ENCODE measurements around the gene SND1.
"Not testable (repeated sequence)": the region's sequence is repeated elsewhere in the genome, so short reads cannot be mapped to it uniquely, and the experiment has no call there.

The SND1 gene

DNA sequence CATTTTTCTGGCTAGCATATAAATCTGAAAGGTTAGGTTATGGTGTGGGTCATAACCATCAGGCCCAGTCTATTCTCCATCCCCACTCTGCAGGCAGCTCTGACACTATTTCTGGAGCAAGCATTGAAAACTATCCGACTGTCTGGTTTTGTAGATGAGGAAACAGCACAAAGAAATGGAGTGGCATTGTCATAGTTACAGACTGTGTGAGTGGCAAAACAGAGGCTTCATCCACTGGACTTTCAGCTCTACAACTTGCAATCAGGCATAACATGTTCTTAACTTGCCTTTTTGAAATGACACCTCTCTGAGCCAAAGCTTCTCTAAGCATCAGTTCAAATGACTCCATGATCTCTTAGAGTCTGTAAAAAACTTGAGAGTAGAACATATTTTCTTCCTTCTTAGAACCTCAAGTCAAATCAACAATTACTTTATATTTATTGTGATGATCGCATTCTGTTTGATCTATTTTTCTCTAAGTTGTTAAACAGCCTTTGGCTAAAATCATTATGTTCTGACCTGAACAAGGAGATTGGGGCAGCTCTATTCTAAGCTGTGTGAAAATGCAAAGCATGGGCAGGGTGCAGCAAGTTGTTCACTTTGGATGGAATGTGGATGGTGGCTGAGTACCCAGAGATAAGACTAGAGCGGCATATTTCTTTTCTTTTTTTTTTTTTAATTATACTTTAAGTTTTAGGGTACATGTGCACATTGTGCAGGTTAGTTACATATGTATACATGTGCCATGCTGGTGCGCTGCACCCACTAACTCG lies 310.8 kb downstream of the SND1 start:
- peaks cover 46% of the 10 kb centered on the region for H3K36me3 Mint-ChIP-seq (ENCODE audit: low read depth)
- peaks cover 7% of the 10 kb centered on the region for H3K4me1 Mint-ChIP-seq (ENCODE audit: low read depth)

DNA sequence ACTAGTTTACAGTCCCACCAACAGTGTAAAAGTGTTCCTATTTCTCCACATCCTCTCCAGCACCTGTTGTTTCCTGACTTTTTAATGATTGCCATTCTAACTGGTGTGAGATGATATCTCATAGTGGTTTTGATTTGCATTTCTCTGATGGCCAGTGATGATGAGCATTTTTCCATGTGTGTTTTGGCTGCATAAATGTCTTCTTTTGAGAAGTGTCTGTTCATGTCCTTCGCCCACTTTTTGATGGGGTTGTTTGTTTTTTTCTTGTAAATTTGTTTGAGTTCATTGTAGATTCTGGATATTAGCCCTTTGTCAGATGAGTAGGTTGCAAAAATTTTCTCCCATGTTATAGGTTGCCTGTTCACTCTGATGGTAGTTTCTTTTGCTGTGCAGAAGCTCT lies 311.9 kb downstream of the SND1 start:
- not testable (repeated sequence) for H3K4me1 Mint-ChIP-seq (ENCODE audit: low read depth); H3K27me3 Mint-ChIP-seq; H3K27ac Mint-ChIP-seq; H3K4me3 Mint-ChIP-seq
- Mint-ChIP-seq H3K9me3 (peaks cover 10% of the 10 kb centered on the region), H3K36me3 (ENCODE audit: low read depth) (peaks cover 53% of the 10 kb centered on the region)

More for the DNA sequence above, 310.8 kb downstream of the SND1 start:
- no peaks in the 10 kb centered on the region for H3K27me3 Mint-ChIP-seq
- no peak overlapping the region for H3K4me3 Mint-ChIP-seq
- H3K27ac Mint-ChIP-seq: no peak overlapping the region
- H3K9me3 Mint-ChIP-seq: peaks cover 10% of the 10 kb centered on the region

DNA sequence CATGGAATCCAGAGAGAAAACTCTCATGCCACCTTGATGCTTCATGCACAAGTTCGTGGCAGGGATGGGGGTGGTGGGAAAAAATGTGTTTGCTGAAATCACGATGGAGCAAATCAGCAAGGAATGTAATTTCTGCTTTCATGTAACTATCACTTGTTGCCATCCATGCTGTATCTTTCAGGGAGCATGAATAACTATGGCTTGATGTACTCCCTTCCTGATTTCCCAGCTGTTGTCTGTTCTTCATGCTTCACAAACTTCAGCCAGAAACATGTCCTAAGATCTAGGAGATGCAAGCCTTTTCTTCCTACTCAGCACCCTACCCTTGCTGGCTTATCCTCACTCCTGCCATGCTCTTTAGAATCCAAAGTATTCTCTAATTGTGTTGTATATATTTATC lies 315.3 kb downstream of the SND1 start:
- Mint-ChIP-seq H3K4me3 (no peak overlapping the region), H3K27me3 (no peaks in the 10 kb centered on the region), H3K36me3 (ENCODE audit: low read depth) (peaks cover 31% of the 10 kb centered on the region), H3K9me3 (peaks cover 8% of the 10 kb centered on the region), H3K4me1 (ENCODE audit: low read depth) (no peaks in the 10 kb centered on the region), H3K27ac (no peak overlapping the region)

DNA sequence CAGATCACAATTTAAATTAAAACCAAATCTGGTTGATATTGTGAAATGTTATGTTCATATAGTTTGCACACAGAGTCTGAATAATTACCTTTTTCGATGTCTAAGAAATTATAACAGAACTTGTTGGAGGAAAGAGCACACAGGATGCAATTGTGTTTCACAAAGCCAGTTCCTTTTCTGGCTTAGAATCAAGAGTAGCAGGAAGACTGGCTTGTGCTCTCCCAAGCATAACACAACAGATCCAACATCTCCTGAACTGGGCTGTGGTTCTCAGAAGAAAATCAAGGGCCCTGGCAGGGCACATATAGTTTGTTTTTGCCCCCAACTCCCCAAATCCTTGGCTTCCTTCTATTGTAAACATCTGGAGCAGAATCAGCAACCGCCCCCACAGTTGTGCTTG lies 316.6 kb downstream of the SND1 start:
- Mint-ChIP-seq H3K4me3 (no peak overlapping the region), H3K9me3 (no peaks in the 10 kb centered on the region), H3K27me3 (no peaks in the 10 kb centered on the region), H3K27ac (no peak overlapping the region), H3K4me1 (ENCODE audit: low read depth) (no peaks in the 10 kb centered on the region), H3K36me3 (ENCODE audit: low read depth) (peaks cover 31% of the 10 kb centered on the region)

DNA sequence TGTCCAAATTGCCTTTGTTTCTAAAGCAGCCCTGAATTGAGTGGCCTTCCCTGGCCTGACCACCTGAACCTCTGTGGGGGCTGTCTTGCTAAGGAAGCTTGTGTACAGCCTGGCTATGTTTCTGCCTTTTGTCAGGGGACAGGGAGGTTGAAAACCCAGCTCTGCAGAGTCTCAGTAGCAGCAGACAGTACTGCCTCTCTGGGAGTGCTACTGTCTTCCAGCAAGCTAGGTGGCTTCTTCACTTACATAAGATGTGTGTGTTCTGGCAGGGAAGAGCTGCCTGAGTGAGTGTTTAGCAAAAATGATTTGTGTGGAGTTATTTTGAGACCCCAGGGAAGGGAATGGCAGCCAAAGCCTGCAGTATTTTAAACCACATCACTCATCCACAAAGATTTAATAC lies 321.8 kb downstream of the SND1 start:
- H3K9me3 Mint-ChIP-seq: peaks cover 21% of the 10 kb centered on the region
- H3K27me3 Mint-ChIP-seq: no peaks in the 10 kb centered on the region
- no peak overlapping the region for H3K4me3 Mint-ChIP-seq
- H3K36me3 Mint-ChIP-seq (ENCODE audit: low read depth): peaks cover 68% of the 10 kb centered on the region
- H3K4me1 Mint-ChIP-seq (ENCODE audit: low read depth): peaks cover 5% of the 10 kb centered on the region
- no peak overlapping the region for H3K27ac Mint-ChIP-seq

DNA sequence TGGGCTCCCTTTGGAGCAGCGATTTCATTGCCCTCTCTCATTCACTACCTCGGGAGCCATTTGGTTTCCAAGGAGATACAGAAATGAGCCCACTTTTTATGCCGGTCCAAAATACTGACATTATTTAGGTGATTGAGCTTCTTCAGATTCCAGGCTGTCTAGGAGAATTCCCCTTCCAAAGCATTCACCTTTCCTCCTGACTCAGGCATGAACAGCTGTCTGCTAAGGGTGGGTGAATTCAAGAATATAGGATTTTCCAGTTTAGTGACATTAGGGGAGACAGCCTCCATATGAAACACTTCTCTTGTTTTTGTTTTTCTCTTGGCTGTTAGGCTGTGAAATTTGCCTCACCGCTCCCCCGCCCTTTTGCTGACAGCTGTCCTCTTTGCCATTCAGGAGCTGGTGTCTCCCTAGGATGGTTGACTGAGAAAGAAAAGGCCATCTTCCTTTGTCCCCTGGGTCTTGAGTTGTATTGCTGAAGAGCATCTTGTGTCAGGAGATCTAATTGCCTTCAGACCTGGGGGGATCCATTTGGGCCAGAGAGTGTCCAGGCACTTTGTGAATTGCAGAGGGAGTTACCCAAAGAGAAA lies 322.5 kb downstream of the SND1 start:
- Mint-ChIP-seq H3K4me3 (no peak overlapping the region), H3K27me3 (no peaks in the 10 kb centered on the region), H3K27ac (no peak overlapping the region), H3K4me1 (ENCODE audit: low read depth) (peaks cover 8% of the 10 kb centered on the region), H3K9me3 (peaks cover 21% of the 10 kb centered on the region), H3K36me3 (ENCODE audit: low read depth) (peaks cover 72% of the 10 kb centered on the region)

DNA sequence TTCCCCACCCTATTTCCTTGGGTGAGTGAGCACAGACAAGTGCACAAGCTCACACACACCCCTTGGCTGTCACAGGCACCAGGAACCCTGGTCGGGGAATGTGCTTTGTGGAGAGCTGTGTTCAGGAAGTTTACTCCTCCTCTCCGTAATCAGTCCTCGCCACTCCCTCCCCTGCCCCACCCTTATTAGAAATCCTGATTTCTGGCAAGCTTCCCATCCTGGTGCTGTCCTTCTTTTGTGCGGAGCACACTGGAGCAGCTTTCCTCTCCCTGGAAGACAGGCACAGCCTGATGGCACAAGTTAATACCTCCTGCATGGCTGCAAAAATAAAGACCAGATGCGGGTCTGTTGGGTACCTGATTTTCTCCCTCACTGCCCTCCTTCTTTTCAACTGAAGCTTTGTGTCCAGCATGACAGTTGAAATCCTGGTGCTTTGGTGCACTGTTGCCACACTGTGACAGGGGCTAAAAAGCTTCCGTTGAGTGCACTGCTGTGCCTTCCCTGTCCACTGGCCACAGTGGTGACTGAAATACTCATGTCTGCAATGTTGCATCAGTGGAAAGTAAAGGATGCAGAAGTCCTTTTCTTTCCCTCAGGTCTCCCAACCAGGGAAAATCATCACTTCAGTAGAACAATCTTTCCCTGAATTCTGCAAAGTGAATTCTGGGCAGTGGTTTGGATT lies 324.2 kb downstream of the SND1 start:
- peaks cover 18% of the 10 kb centered on the region for H3K4me1 Mint-ChIP-seq (ENCODE audit: low read depth)
- peaks cover 72% of the 10 kb centered on the region for H3K36me3 Mint-ChIP-seq (ENCODE audit: low read depth)
- H3K27ac Mint-ChIP-seq: no peak overlapping the region
- no peak overlapping the region for H3K4me3 Mint-ChIP-seq
- peaks cover 21% of the 10 kb centered on the region for H3K9me3 Mint-ChIP-seq
- H3K27me3 Mint-ChIP-seq: no peaks in the 10 kb centered on the region

DNA sequence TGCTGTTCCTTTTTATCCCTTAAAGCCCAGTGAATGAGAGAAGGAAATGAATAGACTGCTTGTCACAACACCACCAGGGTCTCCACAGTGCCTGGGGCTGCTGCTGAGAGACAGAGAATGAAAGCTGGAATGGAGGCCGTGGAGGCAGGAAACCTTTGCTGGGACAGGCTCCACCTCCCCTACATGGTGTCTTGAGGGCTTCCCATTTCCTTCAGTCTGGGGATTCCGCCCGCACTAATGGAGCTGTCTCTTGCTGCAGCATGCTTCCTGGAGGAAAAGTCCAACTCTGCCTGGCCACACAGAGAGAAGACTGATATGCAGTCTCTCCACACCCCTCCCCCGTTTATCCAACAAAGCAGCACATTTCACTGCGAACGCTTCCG lies 324.7 kb downstream of the SND1 start:
- peaks cover 72% of the 10 kb centered on the region for H3K36me3 Mint-ChIP-seq (ENCODE audit: low read depth)

DNA sequence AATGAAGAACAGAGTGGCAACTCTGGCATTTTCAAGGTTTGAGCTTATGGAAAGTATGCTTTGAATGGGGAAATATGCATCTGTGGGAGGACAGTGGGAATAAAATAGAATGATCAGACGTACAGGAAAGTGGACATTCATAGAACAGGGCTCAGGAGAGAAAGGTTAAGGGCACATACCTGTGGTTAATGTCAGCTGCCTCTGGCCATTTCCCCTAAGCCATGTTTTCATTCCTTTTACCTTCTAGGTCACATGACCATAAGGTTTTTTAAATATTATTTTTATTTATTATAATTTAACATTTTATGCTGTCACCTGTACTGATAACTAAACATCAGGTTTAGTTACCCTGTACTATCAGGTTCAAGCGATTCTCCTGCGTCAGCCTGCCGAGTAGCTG lies 326.4 kb downstream of the SND1 start:
- Mint-ChIP-seq H3K27ac (no peak overlapping the region), H3K27me3 (no peaks in the 10 kb centered on the region), H3K4me1 (ENCODE audit: low read depth) (peaks cover 36% of the 10 kb centered on the region), H3K36me3 (ENCODE audit: low read depth) (peaks cover 71% of the 10 kb centered on the region), H3K4me3 (no peak overlapping the region), H3K9me3 (peaks cover 21% of the 10 kb centered on the region)

More for the DNA sequence above, 324.7 kb downstream of the SND1 start:
- Mint-ChIP-seq H3K9me3 (peaks cover 21% of the 10 kb centered on the region), H3K27me3 (no peaks in the 10 kb centered on the region), H3K4me1 (ENCODE audit: low read depth) (peaks cover 23% of the 10 kb centered on the region), H3K4me3 (no peak overlapping the region), H3K27ac (no peak overlapping the region)

DNA sequence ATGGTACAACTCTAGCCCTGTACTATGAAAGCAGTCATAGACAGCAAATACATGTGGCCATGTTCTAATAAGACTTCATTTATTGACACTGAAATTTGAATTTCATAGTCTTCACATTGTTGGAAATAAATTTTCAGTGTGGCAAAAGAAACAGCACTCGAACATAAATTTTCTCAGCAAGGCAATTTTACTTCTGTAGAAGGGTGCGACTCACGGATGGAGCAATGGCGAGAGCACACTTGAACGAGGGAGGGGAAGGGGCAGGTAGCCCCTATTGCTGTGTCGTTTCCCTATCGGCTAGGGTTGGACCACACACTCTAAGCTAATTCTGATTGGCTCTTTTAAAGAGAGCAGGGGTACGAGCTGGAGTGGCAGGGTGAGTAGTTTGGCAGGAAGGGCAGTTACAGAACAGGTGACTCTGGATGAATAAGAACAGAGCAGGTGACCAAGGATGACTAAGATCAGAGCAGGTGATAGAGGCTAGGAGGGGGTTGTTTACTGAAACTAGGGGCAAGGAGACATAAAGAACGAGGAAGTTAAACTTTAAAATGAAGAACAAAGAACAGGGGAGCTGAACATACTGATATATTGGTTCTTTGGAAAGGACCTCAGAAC lies 327.2 kb downstream of the SND1 start:
- Mint-ChIP-seq H3K36me3 (ENCODE audit: low read depth) (peaks cover 65% of the 10 kb centered on the region), H3K4me1 (ENCODE audit: low read depth) (peaks cover 43% of the 10 kb centered on the region), H3K27me3 (no peaks in the 10 kb centered on the region), H3K27ac (no peak overlapping the region), H3K9me3 (peaks cover 21% of the 10 kb centered on the region), H3K4me3 (no peak overlapping the region)

DNA sequence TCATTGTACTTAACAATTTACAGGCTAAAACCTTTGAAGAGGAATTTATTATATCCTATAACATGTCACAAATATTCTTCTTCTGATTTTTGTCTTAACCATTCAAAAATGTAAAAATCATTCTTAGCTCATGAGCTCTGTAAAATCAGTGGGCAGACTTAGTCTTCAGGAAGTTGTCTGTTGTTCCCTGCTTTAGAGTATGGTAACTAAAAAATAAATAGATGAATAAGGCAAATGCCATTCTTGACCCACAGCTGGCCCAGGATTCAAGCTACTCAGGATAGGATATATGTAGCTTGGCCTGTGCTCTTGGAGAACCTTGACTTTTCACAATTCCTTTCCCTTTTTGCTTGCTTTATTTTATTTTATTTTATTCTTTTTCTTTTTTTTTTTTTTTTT lies 327.7 kb downstream of the SND1 start:
- H3K27ac Mint-ChIP-seq: no peak overlapping the region
- peaks cover 21% of the 10 kb centered on the region for H3K9me3 Mint-ChIP-seq
- peaks cover 65% of the 10 kb centered on the region for H3K36me3 Mint-ChIP-seq (ENCODE audit: low read depth)
- no peaks in the 10 kb centered on the region for H3K27me3 Mint-ChIP-seq
- H3K4me1 Mint-ChIP-seq (ENCODE audit: low read depth): peaks cover 48% of the 10 kb centered on the region
- H3K4me3 Mint-ChIP-seq: no peak overlapping the region

DNA sequence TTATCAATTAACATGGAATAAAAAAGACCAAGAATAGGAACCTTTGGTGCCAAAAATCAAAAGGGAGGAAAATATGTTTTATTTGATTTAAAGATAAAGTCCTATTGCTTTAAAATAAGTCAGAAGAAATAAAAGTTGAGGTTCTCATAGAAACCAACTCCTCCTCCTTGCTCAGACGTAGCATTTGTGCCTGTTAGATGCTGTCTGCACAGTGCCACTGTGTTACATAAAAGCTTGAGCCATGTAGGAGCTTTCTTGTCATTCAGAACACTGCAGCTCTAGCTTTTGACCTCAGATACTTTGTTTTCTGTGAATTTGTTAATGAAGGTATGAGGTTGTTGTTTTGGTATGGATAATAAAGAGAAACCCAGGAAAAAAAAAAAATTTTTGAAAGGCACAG lies 328.9 kb downstream of the SND1 start:
- H3K27me3 Mint-ChIP-seq: no peaks in the 10 kb centered on the region
- peaks cover 51% of the 10 kb centered on the region for H3K4me1 Mint-ChIP-seq (ENCODE audit: low read depth)
- no peak overlapping the region for H3K4me3 Mint-ChIP-seq
- H3K9me3 Mint-ChIP-seq: peaks cover 16% of the 10 kb centered on the region
- peaks cover 63% of the 10 kb centered on the region for H3K36me3 Mint-ChIP-seq (ENCODE audit: low read depth)
- H3K27ac Mint-ChIP-seq: no peak overlapping the region

DNA sequence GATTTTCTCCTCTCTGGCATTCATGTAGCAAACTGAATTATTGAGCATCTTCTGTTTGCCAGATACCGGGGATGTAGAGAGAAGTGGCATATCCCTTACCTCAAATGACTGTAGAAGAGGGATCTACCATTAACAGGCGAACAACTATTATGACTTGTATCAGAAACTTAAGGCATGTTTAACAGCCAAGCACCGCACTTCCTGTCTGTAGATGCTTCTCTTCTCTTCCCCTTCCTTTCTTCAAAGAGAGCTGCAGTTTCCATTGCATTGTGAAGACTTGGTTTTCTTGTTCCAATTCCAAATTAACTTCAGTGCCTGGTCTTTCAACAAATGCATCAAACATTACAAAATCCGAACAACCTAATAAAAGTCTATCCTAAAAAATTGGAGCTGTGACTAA lies 330.0 kb downstream of the SND1 start:
- H3K36me3 Mint-ChIP-seq (ENCODE audit: low read depth): peaks cover 61% of the 10 kb centered on the region
- no peak overlapping the region for H3K27ac Mint-ChIP-seq
- H3K9me3 Mint-ChIP-seq: peaks cover 14% of the 10 kb centered on the region
- H3K4me3 Mint-ChIP-seq: no peak overlapping the region
- peaks cover 51% of the 10 kb centered on the region for H3K4me1 Mint-ChIP-seq (ENCODE audit: low read depth)
- no peaks in the 10 kb centered on the region for H3K27me3 Mint-ChIP-seq

DNA sequence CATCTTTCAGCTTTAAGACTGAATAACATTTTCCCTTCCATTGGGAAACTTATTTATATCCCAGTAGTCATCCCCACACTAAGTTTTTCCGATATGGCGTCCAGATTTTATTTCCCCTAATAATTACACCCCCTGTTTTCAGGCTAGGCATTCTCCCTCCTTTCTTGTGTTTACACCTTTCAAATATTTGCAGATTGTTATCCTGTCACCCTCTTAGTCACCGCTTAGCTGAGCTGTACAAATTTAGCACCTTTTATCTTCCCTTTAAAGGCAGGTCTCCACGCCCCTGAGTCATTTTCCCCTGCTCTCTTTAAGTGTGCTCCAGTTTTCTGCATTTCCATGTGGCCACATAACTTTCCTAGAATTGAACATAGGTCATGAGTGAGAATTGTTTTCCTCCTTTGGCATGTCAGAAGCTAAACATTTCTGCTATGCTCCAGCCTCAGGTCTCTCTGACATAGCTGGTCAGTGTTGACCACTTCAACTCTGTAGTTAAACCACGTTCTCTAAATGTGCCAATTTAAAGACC lies 331.9 kb downstream of the SND1 start:
- H3K36me3 Mint-ChIP-seq (ENCODE audit: low read depth): peaks cover 49% of the 10 kb centered on the region
- H3K9me3 Mint-ChIP-seq: no peaks in the 10 kb centered on the region
- no peaks in the 10 kb centered on the region for H3K27me3 Mint-ChIP-seq
- peaks cover 46% of the 10 kb centered on the region for H3K4me1 Mint-ChIP-seq (ENCODE audit: low read depth)
- peak overlapping the region; percentile 18 for H3K27ac Mint-ChIP-seq
- no peak overlapping the region for H3K4me3 Mint-ChIP-seq

Data from stimulated activated naive CD8-positive, alpha-beta T cell treated with anti-CD3 and anti-CD28 coated beads, Interleukin-15, Interleukin-2, amounts not matched to agents 100 ng/mL and 50 ng/mL, for 24 hours (primary cell).